Suprapubic skin (tissue), 4 donors: ENCODE measurements around the gene TMCC1. TPM values are rescaled to one million over a fixed set of nuclear protein-coding genes. Genes with fewer than 3 reads are reported as not detected.

Experiments used
- DNase-seq, 2 donors: peaks; one replicate each; pipeline ENCODE4 v3.0.0-alpha.2; 2019; ENCODE audit warnings: low spot score in 2 of 2
- H3K27ac ChIP-seq: fragments of 200-600 bp; sonication (generic); one replicate; pipeline ENCODE4 v1.5.1; 2019
- H3K27me3 ChIP-seq: fragments of 200-600 bp; sonication (generic); one replicate; pipeline ENCODE4 v1.5.1; 2019
- H3K36me3 ChIP-seq: fragments of 200-600 bp; sonication (generic); one replicate; pipeline ENCODE4 v1.5.1; 2019
- H3K4me1 ChIP-seq: fragments of 200-600 bp; sonication (generic); one replicate; pipeline ENCODE4 v1.5.1; 2019
- H3K4me3 ChIP-seq: fragments of 200-600 bp; sonication (generic); one replicate; pipeline ENCODE4 v1.5.1; 2019; ENCODE audit warnings: mild to moderate bottlenecking
- H3K9me3 ChIP-seq: fragments of 200-600 bp; sonication (generic); one replicate; pipeline ENCODE4 v1.5.1; 2019
- CTCF ChIP-seq, 2 donors: fragments of 200-600 bp in 1 of 2; fragments of 450-650 bp in 1 of 2; sonication (generic) in 1 of 2; IDR thresholded peaks; one replicate each; pipeline ENCODE4 v1.5.1; 2016 to 2019; ENCODE audit warnings: antibody characterized with exemption in 2 of 2, mild to moderate bottlenecking in 1 of 2, moderate library complexity in 1 of 2
- EP300 ChIP-seq: sonication (generic); formaldehyde crosslinking; IDR thresholded peaks from one replicate; pipeline ENCODE4 v1.6.1; 2017; ENCODE audit warnings: antibody characterized with exemption
- POLR2A ChIP-seq, 2 donors: fragments of 450-650 bp; IDR thresholded peaks; one replicate each; pipeline ENCODE4 v1.6.1; 2017; ENCODE audit warnings: antibody characterized with exemption in 2 of 2, mild to moderate bottlenecking in 2 of 2, moderate library complexity in 2 of 2
- POLR2AphosphoS5 ChIP-seq, 3 donors: sonication (generic); formaldehyde crosslinking; IDR thresholded peaks; one replicate each; pipeline ENCODE4 v1.6.1; 2017; ENCODE audit warnings: antibody characterized with exemption in 3 of 3
- WGBS: methylation state at CpG from one replicate; pipeline ENCODE4 v1.1.5; 2018; 5-methylcytosine and 5-hydroxymethylcytosine counted together
- total RNA-seq, 4 donors: library from RNA; depleted of rRNA; stranded (reverse); fragments of >200 nt; gene quantifications; one replicate each; pipeline ENCODE4 v1.1.0, GENCODE V29; 2016

TMCC1 gene
- total RNA-seq, 4 donors from 2014 or later: 14.6 to 26.4 (median 22.4) TPM

DNA sequence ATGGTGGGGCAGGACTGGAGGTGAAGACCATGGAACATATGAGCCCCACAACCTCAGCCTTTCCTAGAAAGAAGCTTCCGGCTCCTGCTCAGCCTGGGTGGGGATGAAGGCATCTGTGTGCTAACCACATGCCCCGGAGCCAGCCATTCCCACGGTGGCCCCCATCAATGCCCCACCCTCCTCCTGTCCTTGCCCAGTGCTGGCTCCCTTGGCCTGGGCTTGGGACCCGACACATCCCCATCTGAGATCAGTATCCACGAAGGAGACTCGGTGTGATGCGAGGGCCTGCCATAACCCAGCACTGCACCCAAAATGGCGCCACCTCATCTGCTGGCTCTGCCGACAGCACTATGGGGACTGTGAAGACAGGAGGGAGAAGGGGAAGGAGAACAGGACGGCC lies 270.6 kb downstream of the TMCC1 start:
- WGBS: 88% methylated on average over 6 of the region's 10 CpGs
- Histone ChIP-seq H3K27ac (peak overlapping the region; percentile 58), H3K4me3 (no peak overlapping the region), H3K27me3 (no peaks in the 10 kb centered on the region), H3K4me1 (peaks cover 79% of the 10 kb centered on the region), H3K36me3 (no peaks in the 10 kb centered on the region), H3K9me3 (no peaks in the 10 kb centered on the region)
- DNase-seq: peak; percentile 67 to 77
- TF ChIP-seq CTCF (IDR thresholded peaks at IDR 0.05) (no peak), EP300 (no peak), POLR2AphosphoS5 (IDR thresholded peaks at IDR 0.05) (no peak), POLR2A (IDR thresholded peaks at IDR 0.05) (no peak)

DNA sequence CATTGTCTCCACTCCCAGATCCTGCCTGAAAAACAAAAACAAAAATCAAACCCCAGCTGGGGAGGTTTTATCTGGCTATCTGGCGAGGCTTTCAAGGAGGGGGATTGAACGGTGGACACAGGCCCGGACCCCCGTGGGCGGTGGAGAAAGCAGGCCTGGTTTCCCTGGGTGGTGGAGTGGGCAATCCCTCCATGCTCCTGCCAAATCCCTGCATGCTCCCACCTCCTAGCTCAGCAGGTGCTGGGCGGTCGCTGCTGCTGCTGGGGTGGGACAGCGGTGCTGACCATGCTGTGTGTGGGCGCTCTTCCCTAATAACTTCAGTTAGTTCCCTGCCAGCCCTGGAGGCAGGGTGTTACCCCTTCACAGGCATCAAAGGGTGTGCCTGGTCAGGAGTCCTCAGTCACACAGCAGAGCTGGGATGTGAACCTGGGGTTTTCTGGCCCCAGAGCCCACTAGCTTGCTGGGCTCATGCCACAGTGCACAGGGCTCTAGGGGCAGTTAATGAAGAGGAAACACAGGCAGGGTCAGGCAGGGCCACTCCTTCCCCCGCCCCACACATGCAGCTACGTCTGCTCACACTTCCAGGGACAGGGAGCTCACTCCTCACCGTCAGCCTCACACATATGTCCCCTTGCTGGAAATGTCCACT lies 271.2 kb downstream of the TMCC1 start:
- Histone ChIP-seq H3K4me3 (no peak overlapping the region), H3K27ac (peak overlapping the region; percentile 58), H3K36me3 (no peaks in the 10 kb centered on the region), H3K4me1 (peaks cover 75% of the 10 kb centered on the region), H3K27me3 (no peaks in the 10 kb centered on the region), H3K9me3 (no peaks in the 10 kb centered on the region)
- TF ChIP-seq EP300 (no peak), POLR2A (IDR thresholded peaks at IDR 0.05) (no peak), POLR2AphosphoS5 (IDR thresholded peaks at IDR 0.05) (no peak), CTCF (IDR thresholded peaks at IDR 0.05) (no peak)
- peak in 1 of 2 donors; percentile 55 for DNase-seq
- 66% methylated on average over 10 of the region's 12 CpGs for WGBS

DNA sequence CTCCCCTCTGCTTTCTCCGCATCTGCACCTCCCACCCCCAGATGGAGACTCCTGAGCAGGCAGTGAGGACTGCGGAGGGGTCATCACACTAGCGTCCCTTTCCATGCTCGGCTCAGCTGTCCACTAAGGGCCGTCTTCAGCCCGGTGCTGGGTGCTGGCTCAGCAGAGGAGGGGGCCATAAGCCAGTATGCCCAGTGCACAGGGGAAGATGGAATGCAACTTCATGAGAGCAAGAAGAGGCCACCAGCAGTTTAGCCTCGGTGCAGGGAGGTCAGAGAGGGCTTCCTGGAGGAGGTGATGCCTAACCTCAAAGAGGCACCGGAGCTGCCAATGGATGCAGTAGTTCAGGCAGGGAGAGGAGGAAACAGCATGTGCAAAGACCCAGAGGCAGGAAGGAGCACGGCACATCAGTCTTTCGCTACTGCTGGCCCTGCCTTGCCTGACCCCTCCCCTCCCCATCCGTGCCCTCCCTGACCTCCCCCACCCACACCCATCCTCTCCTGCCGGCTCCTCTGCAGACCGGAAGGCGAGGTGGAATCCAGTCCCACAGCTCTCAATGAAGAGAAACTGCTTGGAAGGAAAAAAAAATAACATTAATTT lies 271.8 kb downstream of the TMCC1 start:
- Histone ChIP-seq H3K27me3 (no peaks in the 10 kb centered on the region), H3K9me3 (no peaks in the 10 kb centered on the region), H3K27ac (peak overlapping the region; percentile 58), H3K36me3 (no peaks in the 10 kb centered on the region), H3K4me1 (peaks cover 75% of the 10 kb centered on the region), H3K4me3 (no peak overlapping the region)
- WGBS: 50% methylated on average over 12 of the region's 14 CpGs
- DNase-seq: peak; percentile 58 to 67
- no peak for TF ChIP-seq POLR2AphosphoS5 (IDR thresholded peaks at IDR 0.05)
- no peak for TF ChIP-seq POLR2A (IDR thresholded peaks at IDR 0.05)
- TF ChIP-seq EP300: no peak
- TF ChIP-seq CTCF (IDR thresholded peaks at IDR 0.05): no peak

DNA sequence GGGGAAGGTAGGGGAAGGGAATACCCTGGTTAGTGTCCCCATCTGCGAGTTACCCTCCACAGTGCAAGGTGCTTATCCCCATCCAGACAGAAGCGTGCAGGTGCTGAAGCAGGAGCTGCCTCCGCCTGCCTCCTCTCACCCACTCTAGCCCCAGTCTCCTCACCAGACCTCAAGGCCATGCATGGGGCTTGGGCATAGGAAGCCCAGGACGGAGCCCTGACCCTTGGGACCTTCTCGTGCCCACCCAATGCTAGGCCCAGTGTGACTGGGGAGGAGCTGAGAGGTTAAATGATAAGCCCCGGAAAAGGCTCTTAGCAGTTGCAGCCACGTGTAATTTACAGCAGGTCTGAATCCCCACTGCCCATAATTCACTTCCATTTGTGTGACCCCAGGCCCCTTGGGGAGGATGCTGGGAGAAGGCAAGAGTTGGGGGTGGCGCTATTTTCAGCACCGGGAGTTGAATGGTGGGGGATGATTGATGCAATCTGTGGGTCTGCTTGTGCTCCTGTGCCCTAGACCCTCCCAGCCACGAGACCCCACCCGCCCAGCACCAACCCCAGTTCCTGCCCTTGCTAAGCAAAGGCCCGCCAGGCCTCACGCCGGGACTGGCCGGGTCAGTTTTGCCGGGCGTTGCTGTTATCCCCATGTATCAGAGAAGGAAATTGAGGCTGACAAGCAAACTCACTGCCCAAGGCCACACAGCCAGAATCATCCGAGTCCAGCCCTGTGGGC lies 272.5 kb downstream of the TMCC1 start:
- Histone ChIP-seq H3K36me3 (no peaks in the 10 kb centered on the region), H3K4me3 (no peak overlapping the region), H3K4me1 (peaks cover 75% of the 10 kb centered on the region), H3K27ac (no peak overlapping the region), H3K27me3 (no peaks in the 10 kb centered on the region), H3K9me3 (no peaks in the 10 kb centered on the region)
- DNase-seq: peak in 1 of 2 donors; percentile 63
- TF ChIP-seq EP300: no peak
- WGBS: 65% methylated on average over 16 of the region's 18 CpGs

GRCh38 chr3:129619726-129620162 lies 273.8 kb downstream of the TMCC1 start:
- no peak overlapping the region for H3K27ac ChIP-seq
- no peak for TF ChIP-seq POLR2AphosphoS5 (IDR thresholded peaks at IDR 0.05)
- WGBS: 88% methylated on average over 4 of the region's 6 CpGs
- H3K4me3 ChIP-seq: no peak overlapping the region
- H3K9me3 ChIP-seq: no peaks in the 10 kb centered on the region
- peaks cover 76% of the 10 kb centered on the region for H3K4me1 ChIP-seq
- H3K27me3 ChIP-seq: no peaks in the 10 kb centered on the region
- peak; percentile 60 to 62 for DNase-seq
- H3K36me3 ChIP-seq: no peaks in the 10 kb centered on the region
